CD4-positive, alpha-beta T cell treated with Interleukin-17A for 4 hours (primary cell): ENCODE data around the gene PHAF1.

ENCODE experiments used
- DNase-seq: peaks from one replicate; pipeline ENCODE4 v3.0.0-alpha.2; 2020; ENCODE audit warnings: mixed read lengths

PHAF1 gene

GRCh38 chr16:67183627-67184452, 74.1 kb downstream of the PHAF1 start, which contains the start of gene MATCAP1:
Gene MATCAP1 (minus strand): TSS chr16:67183963. CDS start chr16:67180610, 3,353 bp downstream.
- DNase-seq, result peak; percentile 96

GRCh38 chr16:67184453-67184994, 74.8 kb downstream of the PHAF1 start:
- DNase-seq, result no peak

- DNase-seq, result peak; percentile 89
These were observed 75.4 kb downstream of the PHAF1 start for GRCh38 chr16:67184995-67185650.

- DNase-seq, result no peak
These were observed 76.0 kb downstream of the PHAF1 start for GRCh38 chr16:67185651-67186134.

- DNase-seq, result no peak
These were observed 76.8 kb downstream of the PHAF1 start for GRCh38 chr16:67186550-67186950.

- DNase-seq, result no peak
These were observed 77.6 kb downstream of the PHAF1 start for GRCh38 chr16:67187175-67187890.

GRCh38 chr16:67188323-67188722, 78.6 kb downstream of the PHAF1 start:
- DNase-seq, result no peak

- DNase-seq, result no peak
These were observed 79.1 kb downstream of the PHAF1 start for GRCh38 chr16:67188798-67189197.

- no peak for DNase-seq
These were observed 80.3 kb downstream of the PHAF1 start, which contains the start of gene EXOC3L1 for GRCh38 chr16:67190041-67190440. Gene EXOC3L1 (minus strand): TSS chr16:67190136. CDS start chr16:67189676, 460 bp downstream.

- no peak for DNase-seq
These were observed 81.0 kb downstream of the PHAF1 start for GRCh38 chr16:67190448-67191399.

GRCh38 chr16:67191411-67191994, 81.8 kb downstream of the PHAF1 start:
- DNase-seq, result no peak

- DNase-seq, result peak; percentile 88
These were observed 82.4 kb downstream of the PHAF1 start, which contains the start of gene E2F4 for GRCh38 chr16:67191995-67192681. Gene E2F4 (plus strand): TSS chr16:67192155. CDS start chr16:67192228, 73 bp downstream.

- no peak for DNase-seq
These were observed 83.1 kb downstream of the PHAF1 start for GRCh38 chr16:67192781-67193361.

GRCh38 chr16:67193536-67193935, 83.8 kb downstream of the PHAF1 start:
- no peak for DNase-seq

GRCh38 chr16:67194260-67194659, 84.5 kb downstream of the PHAF1 start:
- DNase-seq, result no peak

GRCh38 chr16:67195676-67196075, 85.9 kb downstream of the PHAF1 start:
- no peak for DNase-seq

- no peak for DNase-seq
These were observed 87.1 kb downstream of the PHAF1 start for GRCh38 chr16:67196881-67197280.

GRCh38 chr16:67197704-67198103, 88.0 kb downstream of the PHAF1 start:
- no peak for DNase-seq
